Activated CD4-positive, alpha-beta T cell treated with anti-CD3 and anti-CD28 coated beads for 36 hours (primary cell): ENCODE results near the gene SYTL2. TPM values are rescaled to one million over a fixed set of nuclear protein-coding genes. Genes with fewer than 3 reads are reported as not detected.
"Not testable (repeated sequence)": the region's sequence is repeated elsewhere in the genome, so short reads cannot be mapped to it uniquely, and the experiment has no call there.

Source experiments
- ATAC-seq: fragments of 200-7000 bp; cut with Tn5 transposase; one replicate; pipeline ENCODE4 v1.10.0; 2021; ENCODE audit warnings: mild to moderate bottlenecking, moderate library complexity
- CTCF ChIA-PET: fragments of 350-600 bp; sonication (Branson Sonifier 250); formaldehyde crosslinking; loops from one replicate; lab custom pipeline; 2021; ENCODE audit warnings: antibody characterized with exemption; lab: Charles Lee
- POLR2A ChIA-PET: fragments of 350-600 bp; sonication (Branson Sonifier 250); formaldehyde crosslinking; loops from one replicate; lab custom pipeline; 2021; ENCODE audit warnings: antibody characterized with exemption, inconsistent platforms; lab: Charles Lee
- DNase-seq: peaks from one replicate; pipeline ENCODE4 v3.0.0-alpha.2; 2020
- H3K27ac Mint-ChIP-seq: one replicate; pipeline ENCODE4 v1.8.0; 2021; ENCODE audit warnings: mixed read lengths
- H3K27me3 Mint-ChIP-seq: one replicate; pipeline ENCODE4 v1.8.0; 2021; ENCODE audit warnings: mixed read lengths
- H3K36me3 Mint-ChIP-seq: one replicate; pipeline ENCODE4 v1.8.0; 2021; ENCODE audit warnings: low read depth, mixed read lengths
- H3K4me1 Mint-ChIP-seq: one replicate; pipeline ENCODE4 v1.8.0; 2021; ENCODE audit warnings: mixed read lengths
- H3K4me3 Mint-ChIP-seq: one replicate; pipeline ENCODE4 v1.8.0; 2021; ENCODE audit warnings: mild to moderate bottlenecking, moderate library complexity, mixed read lengths
- H3K9me3 Mint-ChIP-seq: one replicate; pipeline ENCODE4 v1.8.0; 2021; ENCODE audit warnings: low read depth, mixed read lengths
- intact Hi-C, 2 experiments: fragments of 100-400 bp; cut with DNase I in 1 of 2; cut with micrococcal nuclease in 1 of 2; formaldehyde crosslinking; loops; one replicate each; pipeline versions ENCODE4 v1.14.2 to v1.15.1; 2022 to 2024; cut with DNase I, micrococcal nuclease
- total RNA-seq, 2 experiments: library from RNA; stranded (reverse); gene quantifications; one replicate each; pipeline ENCODE4 v1.2.3, GENCODE V29; 2021

The SYTL2 gene
- total RNA-seq, 2 experiments from 2014 or later = 5.2 to 6.8 TPM

DNA sequence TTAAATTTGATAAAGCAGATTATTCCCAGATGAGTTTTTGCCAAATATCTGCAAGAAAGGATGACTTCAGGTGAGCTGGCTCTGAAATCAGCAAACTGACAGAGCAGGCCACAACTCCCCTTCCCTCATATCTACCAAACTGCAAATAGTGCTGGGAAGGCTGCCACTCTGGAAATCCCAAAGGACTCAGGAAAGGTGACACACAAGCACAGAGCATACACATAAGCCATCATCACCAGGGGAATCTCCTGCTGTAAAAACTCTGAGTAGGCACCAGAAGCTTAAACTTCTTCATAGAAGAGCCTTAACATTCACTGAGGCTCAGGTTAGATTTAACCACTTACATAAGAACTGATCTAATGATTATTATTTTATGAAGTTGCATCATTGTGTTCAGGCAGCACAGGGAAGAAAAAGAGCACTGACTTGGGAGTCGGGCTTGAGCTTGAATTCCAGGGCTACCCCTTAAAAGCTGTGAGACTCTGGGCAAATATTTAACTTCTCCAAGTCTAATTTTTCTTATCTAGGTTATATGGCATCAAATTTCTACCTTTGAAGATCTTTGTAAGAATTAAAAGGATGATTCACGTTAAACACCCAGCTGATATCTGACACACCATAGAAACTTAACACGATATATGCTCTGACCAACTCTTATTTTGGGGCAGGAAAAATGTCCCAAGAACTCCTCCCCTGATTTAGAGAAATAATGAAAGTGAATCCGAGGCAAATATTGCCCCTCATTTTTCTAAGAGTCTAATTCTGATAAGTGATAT lies 15.0 kb downstream of the SYTL2 start:
- H3K36me3 Mint-ChIP-seq = no peaks in the 10 kb centered on the region
- no peak for DNase-seq
- peaks cover 26% of the 10 kb centered on the region for H3K4me1 Mint-ChIP-seq
- ChIA-PET POLR2A (interaction anchor here (0.6 kb wide), 2 partner anchors 86 to 139 kb away, joined by 3 to 4 read pairs; no protein-coding TSS in a partner anchor), CTCF (interaction anchor here (1.0 to 1.3 kb wide), 3 partner anchors 9 to 27 kb away, joined by 4 to 6 read pairs (median 5); no protein-coding TSS in a partner anchor)
- intact Hi-C loops = no loop called here
- H3K4me3 Mint-ChIP-seq = no peak overlapping the region
- no peaks in the 10 kb centered on the region for H3K27me3 Mint-ChIP-seq
- no peaks in the 10 kb centered on the region for H3K9me3 Mint-ChIP-seq
- ATAC-seq = no peak
- H3K27ac Mint-ChIP-seq = no peak overlapping the region

DNA sequence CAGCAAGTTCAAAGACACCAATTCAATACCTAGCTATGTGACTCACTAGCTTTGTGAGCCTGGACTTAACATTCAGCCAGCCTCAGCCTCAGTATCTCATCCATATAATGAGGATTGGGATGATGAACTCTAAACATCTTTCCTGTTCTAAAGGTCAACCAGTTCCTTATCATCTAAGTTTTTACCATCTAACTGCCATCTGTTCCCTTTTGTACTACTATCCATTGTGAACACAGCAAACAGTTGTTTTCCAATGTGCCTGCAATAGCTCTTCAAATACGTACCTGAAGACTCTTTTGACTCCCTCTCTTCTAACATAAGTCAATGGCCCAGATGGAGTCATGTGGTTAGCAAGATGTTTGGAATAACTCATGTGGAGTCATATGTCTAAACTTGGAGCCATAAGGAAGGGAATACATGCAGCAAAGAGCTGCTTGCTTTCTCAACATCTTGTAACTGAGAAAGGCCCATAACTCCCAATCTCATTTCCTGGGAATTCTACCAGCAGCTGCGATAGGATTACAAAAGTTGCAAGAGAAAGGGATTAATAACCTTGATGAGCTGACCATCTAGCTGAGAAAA lies 19.4 kb downstream of the SYTL2 start:
- H3K4me1 Mint-ChIP-seq = peaks cover 24% of the 10 kb centered on the region

DNA sequence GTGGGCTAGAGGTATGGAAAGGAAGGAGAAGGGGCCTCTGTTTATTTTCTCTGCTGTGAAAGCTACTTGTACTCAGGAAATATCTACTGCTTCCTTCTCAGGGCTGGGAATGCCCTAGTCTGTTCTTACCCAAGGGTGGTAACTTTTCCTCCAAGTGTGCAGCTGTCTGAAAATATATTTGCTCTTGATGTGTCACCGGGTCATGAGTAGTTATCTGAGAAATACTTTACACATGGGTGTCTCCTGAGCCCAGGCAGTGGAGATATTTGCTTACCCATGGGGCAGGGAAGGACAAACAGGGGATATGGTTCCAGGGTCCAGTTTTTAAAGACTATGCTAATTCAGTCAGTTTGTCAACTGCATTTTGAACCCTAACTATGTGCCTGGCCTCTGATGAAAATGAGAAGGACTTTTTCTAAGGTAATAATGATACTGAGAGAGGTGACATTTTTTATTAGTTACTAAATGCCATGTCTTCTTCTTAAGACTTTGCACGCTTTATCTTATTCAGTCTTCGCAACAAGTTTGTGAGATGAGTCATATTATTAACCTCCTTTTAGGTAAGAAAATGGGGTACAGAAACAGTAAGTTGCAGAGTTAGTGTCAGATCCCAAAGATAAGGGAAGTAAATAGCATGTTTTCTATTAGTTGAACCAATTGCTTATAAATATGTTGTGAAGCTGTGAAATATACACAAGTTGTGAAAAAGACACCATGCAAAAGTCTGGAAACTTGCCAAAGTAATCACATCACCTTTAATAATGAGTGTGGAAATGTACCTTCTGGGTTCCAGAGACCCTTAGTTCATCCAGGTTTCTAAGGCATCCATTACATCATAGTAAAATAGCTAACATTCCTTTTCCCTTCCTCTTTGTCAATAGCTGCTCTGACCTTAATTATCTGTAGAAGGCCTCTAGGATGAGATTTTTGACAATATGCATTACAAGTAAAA lies 22.9 kb downstream of the SYTL2 start:
- Mint-ChIP-seq H3K4me1 (peaks cover 27% of the 10 kb centered on the region), H3K27me3 (no peaks in the 10 kb centered on the region), H3K36me3 (no peaks in the 10 kb centered on the region), H3K27ac (peak overlapping the region; percentile 14), H3K4me3 (no peak overlapping the region), H3K9me3 (no peaks in the 10 kb centered on the region)
- ATAC-seq = no peak
- ChIA-PET CTCF (interaction anchor here (0.9 to 1.4 kb wide), 4 partner anchors 8 to 13 kb away, joined by 3 to 6 read pairs (median 4); no protein-coding TSS in a partner anchor), POLR2A (no interaction called here)
- no peak for DNase-seq
- intact Hi-C loops = no loop called here

More for the DNA sequence above, 19.4 kb downstream of the SYTL2 start:
- Mint-ChIP-seq H3K4me3 (no peak overlapping the region), H3K9me3 (no peaks in the 10 kb centered on the region), H3K27ac (no peak overlapping the region), H3K36me3 (no peaks in the 10 kb centered on the region), H3K27me3 (no peaks in the 10 kb centered on the region)
- POLR2A ChIA-PET = no interaction called here
- DNase-seq = no peak
- no peak for ATAC-seq
- CTCF ChIA-PET = no interaction called here
- intact Hi-C loops = no loop called here

DNA sequence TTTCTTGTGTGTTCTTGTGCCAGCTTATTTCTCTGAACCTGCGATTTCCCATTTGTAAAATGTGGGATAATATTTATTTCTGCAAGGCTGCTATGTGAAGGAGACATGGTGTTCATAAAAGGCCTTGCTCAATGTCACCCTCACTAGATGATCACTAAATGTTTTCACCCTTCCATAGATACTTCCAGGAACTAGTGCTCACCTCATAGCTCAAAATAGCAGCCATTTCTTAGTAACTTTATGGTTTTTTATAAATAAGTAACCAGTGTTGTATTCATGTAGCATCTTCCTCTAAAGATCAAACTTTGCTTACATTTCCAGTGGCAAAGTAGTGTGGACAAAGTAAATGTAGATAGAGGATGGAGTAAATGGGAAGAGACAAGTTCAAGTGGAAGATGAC lies 23.8 kb downstream of the SYTL2 start:
- ATAC-seq = peak; percentile 39
- Mint-ChIP-seq H3K27me3 (no peaks in the 10 kb centered on the region), H3K36me3 (peaks cover 6% of the 10 kb centered on the region), H3K27ac (no peak overlapping the region), H3K9me3 (peaks cover 5% of the 10 kb centered on the region), H3K4me3 (no peak overlapping the region), H3K4me1 (peaks cover 25% of the 10 kb centered on the region)
- DNase-seq = no peak
- ChIA-PET POLR2A (interaction anchor here (0.6 kb wide), 1 partner anchor 106 kb away, joined by 3 read pairs; no protein-coding TSS in a partner anchor), CTCF (interaction anchor here (1.2 to 1.4 kb wide), 2 partner anchors 9 to 13 kb away, joined by 4 to 6 read pairs; no protein-coding TSS in a partner anchor)
- intact Hi-C loops = no loop called here

DNA sequence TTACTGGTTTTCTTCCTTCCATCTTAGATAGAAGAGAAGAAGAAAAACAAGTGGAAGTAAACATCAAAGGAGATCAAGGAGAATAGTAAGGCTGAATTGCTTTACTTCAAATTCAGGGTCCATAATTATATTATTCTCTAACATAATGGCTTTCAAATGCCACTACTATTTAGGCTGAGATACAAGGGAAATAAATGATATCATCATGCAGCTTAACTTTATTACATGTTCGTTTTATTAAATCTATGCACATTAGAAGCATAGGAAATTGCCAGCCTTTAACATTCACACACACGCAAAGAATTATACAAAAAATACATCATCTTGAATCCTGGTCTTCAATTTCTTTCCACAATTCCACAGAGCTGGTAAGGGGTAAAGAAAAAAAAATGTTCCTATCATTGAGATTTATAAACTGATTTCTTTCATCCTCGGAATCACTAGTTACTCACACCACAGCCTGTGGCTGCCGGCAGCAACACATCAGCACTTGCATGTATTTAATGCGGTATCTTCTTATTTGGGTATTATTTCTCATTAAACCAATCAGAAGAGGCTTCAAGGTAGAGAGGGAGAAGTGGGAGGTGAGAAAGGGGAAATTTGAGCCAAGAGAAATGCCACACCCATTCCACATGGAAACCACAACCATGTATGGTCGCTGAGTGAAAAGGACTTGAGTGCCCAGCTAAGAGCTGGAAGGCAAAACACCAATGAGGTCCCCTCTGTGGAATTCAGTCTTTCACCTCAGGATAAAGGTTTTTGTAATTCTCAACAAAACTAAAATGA lies 26.3 kb downstream of the SYTL2 start:
- H3K4me3 Mint-ChIP-seq = no peak overlapping the region
- H3K27ac Mint-ChIP-seq = no peak overlapping the region
- no peak for DNase-seq
- H3K4me1 Mint-ChIP-seq = peaks cover 46% of the 10 kb centered on the region
- ChIA-PET POLR2A (no interaction called here), CTCF (interaction anchor here (0.5 to 1.6 kb wide), 3 partner anchors 10 to 19 kb away, joined by 3 to 8 read pairs (median 3); no protein-coding TSS in a partner anchor)
- peaks cover 5% of the 10 kb centered on the region for H3K9me3 Mint-ChIP-seq
- H3K36me3 Mint-ChIP-seq = peaks cover 6% of the 10 kb centered on the region
- ATAC-seq = no peak
- intact Hi-C loops = no loop called here
- H3K27me3 Mint-ChIP-seq = no peaks in the 10 kb centered on the region

DNA sequence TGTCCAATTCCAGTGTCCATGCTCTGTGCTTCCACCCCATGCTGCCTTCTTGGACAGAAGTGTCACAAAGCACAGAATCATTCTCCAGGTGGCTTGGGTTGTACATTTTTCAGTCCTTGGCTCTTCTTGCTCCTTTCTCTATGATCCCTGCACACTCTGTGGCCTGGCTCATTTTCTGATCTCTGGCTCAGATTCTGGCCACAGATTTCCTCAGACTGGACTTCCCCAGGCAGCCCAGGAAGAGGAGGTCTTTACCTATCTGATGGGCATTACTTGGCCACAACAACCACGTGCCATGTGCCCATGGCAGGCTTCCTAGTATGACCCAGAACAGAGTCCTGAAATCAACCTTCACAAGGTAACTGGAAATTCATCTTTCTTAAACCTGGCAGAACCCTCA lies 27.2 kb downstream of the SYTL2 start:
- Mint-ChIP-seq H3K9me3 (peaks cover 5% of the 10 kb centered on the region), H3K4me1 (peaks cover 47% of the 10 kb centered on the region), H3K4me3 (no peak overlapping the region), H3K27me3 (no peaks in the 10 kb centered on the region), H3K27ac (no peak overlapping the region), H3K36me3 (peaks cover 6% of the 10 kb centered on the region)
- CTCF ChIA-PET = no interaction called here
- intact Hi-C loops = no loop called here
- ATAC-seq = no peak
- POLR2A ChIA-PET = no interaction called here
- DNase-seq = no peak

DNA sequence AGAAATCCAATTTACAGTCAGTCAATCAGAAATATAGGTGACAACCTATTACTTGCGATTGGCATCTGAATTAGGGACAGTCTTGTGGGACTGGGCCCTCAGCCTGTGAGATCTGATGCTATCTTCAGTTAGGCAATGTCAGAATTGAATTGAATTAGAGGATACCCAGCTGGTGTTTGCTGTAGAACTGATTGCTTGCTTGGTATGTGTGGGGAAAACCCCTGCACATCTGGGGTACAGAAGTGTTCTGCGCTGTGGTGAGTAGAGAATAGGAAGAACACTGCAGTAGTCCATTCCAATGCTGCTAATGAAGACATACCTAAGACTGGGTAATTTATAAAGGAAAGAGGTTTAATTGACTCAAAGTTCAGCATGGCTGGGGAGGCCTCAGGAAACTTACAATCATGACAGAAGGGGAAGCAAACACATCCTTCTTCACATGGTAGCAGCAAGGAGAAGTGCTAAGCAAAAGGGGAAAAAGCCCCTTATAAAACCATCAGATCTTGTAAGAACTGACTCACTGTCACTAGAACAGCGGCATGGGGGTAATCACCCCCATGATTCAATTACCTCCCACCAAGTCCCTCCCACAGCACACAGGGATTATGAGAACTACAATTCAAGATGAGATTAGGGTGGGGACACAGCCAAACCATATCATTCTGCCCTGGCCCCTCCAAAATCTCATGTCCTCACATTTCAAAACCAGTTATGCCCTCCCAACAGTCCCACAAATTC lies 30.0 kb downstream of the SYTL2 start:
- peak overlapping the region; percentile 44 for H3K27ac Mint-ChIP-seq
- DNase-seq = peak; percentile 21
- POLR2A ChIA-PET, H3K4me3 Mint-ChIP-seq, H3K9me3 Mint-ChIP-seq, intact Hi-C loops, H3K36me3 Mint-ChIP-seq, H3K27me3 Mint-ChIP-seq: not testable (repeated sequence)
- ATAC-seq = peak; percentile 72
- peaks cover 33% of the 10 kb centered on the region for H3K4me1 Mint-ChIP-seq
- CTCF ChIA-PET = interaction anchor here (0.6 to 1.6 kb wide), 3 partner anchors 9 to 186 kb away, joined by 3 to 5 read pairs (median 4); no protein-coding TSS in a partner anchor

DNA sequence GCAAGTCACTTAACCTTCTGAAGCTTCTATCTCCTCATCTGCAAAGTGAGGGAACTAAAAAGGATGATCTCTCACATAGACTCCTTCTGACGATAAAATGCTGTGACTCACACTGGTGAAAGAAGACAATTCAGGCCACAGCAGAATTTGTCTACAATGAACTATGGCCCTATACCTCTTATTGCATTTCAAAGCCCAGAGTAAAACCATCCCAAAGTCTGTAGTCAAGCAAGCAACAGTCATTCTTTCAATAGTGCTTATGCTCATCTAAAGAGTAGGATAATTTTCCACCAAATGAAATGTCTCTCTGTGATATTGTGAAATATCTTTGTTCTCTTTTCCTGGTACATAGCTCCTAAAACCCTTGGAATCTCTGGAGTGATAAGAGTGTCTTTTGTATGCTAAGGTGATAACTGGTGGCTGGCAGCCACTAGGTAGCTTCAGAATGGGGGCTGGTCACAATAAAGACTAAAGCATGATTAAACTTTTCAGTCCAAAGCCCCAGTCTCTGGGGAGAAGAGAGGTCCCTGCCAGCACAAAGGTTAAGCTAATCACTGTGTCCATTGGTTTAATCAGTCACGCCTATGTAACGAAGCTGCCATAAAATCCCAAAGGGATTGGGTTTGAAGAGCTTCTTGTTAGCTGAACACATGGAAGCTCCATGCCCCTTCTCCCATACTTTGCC lies 30.8 kb downstream of the SYTL2 start:
- POLR2A ChIA-PET = no interaction called here

DNA sequence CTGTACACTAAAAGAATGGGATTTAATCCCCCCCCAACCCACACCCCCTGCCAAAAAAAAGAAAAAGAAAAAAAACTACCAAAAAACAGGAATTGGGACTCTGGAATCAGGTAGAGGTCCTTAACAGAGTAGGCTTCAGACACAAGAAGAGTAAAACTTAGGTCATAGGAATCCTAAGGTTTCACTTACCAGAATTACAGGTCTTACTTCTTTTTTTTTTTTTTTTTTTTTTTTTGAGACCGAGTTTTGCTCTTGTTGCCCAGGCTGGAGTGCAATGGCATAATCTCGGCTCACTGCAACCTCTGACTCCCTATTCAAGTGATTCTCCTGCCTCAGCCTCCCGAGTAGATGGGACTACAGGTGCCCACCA lies 33.4 kb downstream of the SYTL2 start:
- ATAC-seq, H3K36me3 Mint-ChIP-seq, POLR2A ChIA-PET, H3K4me3 Mint-ChIP-seq, H3K27me3 Mint-ChIP-seq, CTCF ChIA-PET, DNase-seq, H3K27ac Mint-ChIP-seq, intact Hi-C loops, H3K9me3 Mint-ChIP-seq: not testable (repeated sequence)
- peaks cover 36% of the 10 kb centered on the region for H3K4me1 Mint-ChIP-seq

More for the DNA sequence above, 30.8 kb downstream of the SYTL2 start:
- H3K4me1 Mint-ChIP-seq = peaks cover 34% of the 10 kb centered on the region
- intact Hi-C loops = no loop called here
- no peak for DNase-seq
- no peak overlapping the region for H3K4me3 Mint-ChIP-seq
- CTCF ChIA-PET = interaction anchor here (0.6 to 1.6 kb wide), 3 partner anchors 8 to 185 kb away, joined by 3 to 5 read pairs (median 4); no protein-coding TSS in a partner anchor
- no peak overlapping the region for H3K27ac Mint-ChIP-seq
- H3K36me3 Mint-ChIP-seq = peaks cover 9% of the 10 kb centered on the region
- no peaks in the 10 kb centered on the region for H3K27me3 Mint-ChIP-seq
- ATAC-seq = peak; percentile 58
- H3K9me3 Mint-ChIP-seq = peaks cover 7% of the 10 kb centered on the region
